ENCODE data around the gene LRFN2.
A peak's percentile ranks its signal among the peaks of the same experiment; 100 is the strongest.

The LRFN2 gene

DNA sequence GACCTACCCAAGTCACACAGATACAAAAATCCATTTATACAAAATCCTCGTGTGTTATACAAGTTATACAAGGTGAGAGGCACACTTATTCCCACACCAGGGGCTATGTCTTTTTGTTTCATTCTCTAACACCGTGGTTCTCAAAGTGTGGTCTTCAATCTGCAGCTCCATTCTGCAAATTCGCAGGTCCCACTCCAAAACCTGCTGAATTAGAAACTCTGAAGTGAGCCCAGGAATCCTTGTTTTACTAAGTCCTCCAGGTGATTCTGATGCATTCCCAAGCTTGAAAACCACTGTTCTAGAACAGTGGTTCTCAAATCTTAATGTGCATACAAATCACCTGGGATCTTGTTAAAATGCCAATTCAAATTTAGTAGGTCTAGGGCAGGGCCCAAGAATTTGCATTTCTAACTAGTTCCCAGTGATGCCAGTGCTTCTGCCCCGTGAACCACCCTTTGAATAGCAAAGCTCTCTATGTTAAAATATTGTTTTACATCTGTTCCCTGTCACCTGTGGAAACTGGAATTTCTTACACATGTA lies 35.1 kb downstream of the LRFN2 start:
- Histone ChIP-seq H3K27me3 (ENCODE audit: control insufficient read depth, insufficient read depth, low read length) (no peaks in the 10 kb centered on the region), H3K4me1 (ENCODE audit: control insufficient read depth, insufficient read depth, low read length) (peaks cover 5% of the 10 kb centered on the region; the same call in 1 of the 2 replicates), H3K4me3 (ENCODE audit: low read length) (no peak overlapping the region), H3K27ac (ENCODE audit: low read length) (no peak overlapping the region), H3K36me3 (ENCODE audit: control insufficient read depth, insufficient read depth, low read length) (no peaks in the 10 kb centered on the region), H3K9me3 (ENCODE audit: control insufficient read depth, insufficient read depth, low read length) (no peaks in the 10 kb centered on the region)
- DNase-seq (ENCODE audit: low read depth, low spot score), result no peak
- WGBS (ENCODE audit: insufficient coverage, insufficient read length), result no CpG with 5 or more reads among the region's 4 CpGs

DNA sequence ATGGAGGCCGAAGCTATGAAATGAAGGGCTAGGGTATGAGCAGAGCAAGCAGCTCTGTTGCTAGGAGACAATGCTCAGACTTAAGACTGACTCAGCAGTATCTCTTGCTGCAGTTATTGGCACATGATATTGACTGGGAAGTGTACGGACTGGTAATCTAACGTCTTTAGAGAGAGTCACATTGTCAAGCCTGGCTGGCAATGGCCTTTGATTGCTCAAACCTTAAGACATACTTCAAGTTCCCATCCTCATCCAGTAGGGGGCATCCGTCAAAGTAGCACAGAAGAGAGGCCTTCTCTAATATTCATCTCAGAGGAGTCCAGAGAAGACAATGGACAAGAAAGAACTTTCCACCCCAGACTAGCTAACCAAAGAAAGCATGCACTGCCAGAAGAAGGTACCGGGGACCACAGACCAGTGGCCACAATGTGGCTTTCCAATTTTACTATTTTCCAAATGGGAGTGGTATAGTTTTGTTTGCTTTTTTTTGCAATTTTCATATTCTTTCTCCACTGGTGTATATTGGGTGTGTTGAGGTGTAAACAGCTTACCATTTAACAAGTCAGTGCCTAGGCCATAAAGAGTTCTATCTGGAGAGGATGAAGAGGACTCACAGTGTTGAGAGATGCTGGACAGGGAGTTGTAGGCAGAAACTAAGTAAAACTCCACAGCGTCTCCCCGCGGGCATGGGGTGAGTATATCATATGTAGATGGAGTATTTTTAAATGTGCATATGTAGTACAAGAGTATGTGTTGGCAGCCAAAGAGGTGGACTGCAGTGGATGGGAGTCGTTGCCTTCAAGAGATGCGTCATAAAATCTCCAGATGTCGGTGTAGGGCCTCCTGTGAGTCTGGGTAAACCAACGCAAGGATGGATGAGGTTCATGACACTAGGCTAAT lies 36.7 kb downstream of the LRFN2 start:
- WGBS (ENCODE audit: insufficient coverage, insufficient read length), result no CpG with 5 or more reads among the region's 12 CpGs
- Histone ChIP-seq H3K9me3 (ENCODE audit: control insufficient read depth, insufficient read depth, low read length) (no peaks in the 10 kb centered on the region), H3K36me3 (ENCODE audit: control insufficient read depth, insufficient read depth, low read length) (no peaks in the 10 kb centered on the region), H3K4me1 (ENCODE audit: control insufficient read depth, insufficient read depth, low read length) (0 out of 2 replicates have a peak, but pooled peaks cover 2% of the 10 kb centered on the region), H3K27ac (ENCODE audit: low read length) (no peak overlapping the region), H3K27me3 (ENCODE audit: control insufficient read depth, insufficient read depth, low read length) (no peaks in the 10 kb centered on the region), H3K4me3 (ENCODE audit: low read length) (no peak overlapping the region)
- DNase-seq (ENCODE audit: low read depth, low spot score), result no peak

DNA sequence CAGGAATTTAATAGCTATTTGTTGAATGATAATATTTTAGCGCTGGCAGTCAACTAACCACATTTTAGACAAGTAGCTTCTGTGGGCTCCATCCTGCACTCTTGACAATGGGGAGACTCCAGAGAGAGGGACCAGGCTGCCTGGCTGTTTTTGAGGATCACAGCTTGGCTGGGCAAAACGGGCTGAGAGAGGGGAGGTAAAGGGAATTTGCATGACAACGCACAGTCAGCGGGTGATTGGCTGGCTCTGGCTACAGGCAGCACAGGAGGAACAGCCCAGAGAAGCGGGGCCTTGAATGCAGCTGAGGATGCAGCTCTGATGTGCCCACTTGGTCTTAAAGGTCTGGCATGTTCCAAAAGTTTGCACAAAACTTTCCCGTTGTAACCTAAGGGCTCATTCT lies 41.2 kb downstream of the LRFN2 start:
- Histone ChIP-seq H3K36me3 (ENCODE audit: control insufficient read depth, insufficient read depth, low read length) (no peaks in the 10 kb centered on the region), H3K27me3 (ENCODE audit: control insufficient read depth, insufficient read depth, low read length) (no peaks in the 10 kb centered on the region), H3K27ac (ENCODE audit: low read length) (no peak overlapping the region), H3K4me3 (ENCODE audit: low read length) (no peak overlapping the region), H3K4me1 (ENCODE audit: control insufficient read depth, insufficient read depth, low read length) (peaks cover 1% of the 10 kb centered on the region), H3K9me3 (ENCODE audit: control insufficient read depth, insufficient read depth, low read length) (no peaks in the 10 kb centered on the region)
- peak; percentile 80 for DNase-seq (ENCODE audit: low read depth, low spot score)
- no CpG with 5 or more reads among the region's 6 CpGs for WGBS (ENCODE audit: insufficient coverage, insufficient read length)

DNA sequence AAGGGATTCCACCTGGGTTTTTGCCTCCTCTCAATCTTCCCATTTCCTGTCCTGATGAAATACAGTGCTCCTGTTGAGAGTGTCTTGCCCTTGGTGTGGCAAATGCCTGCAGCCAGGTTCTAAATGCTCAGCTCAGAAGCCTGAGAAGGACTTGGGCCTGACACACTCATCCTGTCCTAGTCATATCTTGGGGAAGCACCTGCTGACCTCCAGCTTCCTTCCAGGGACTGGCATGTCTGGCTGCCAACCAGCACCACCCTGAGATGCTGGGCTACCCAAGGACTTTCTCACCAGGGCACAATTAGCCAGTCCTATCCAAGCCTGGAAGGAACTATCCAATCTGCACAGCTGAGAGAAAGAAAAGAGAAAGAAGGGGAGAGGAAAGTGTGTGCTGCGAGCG lies 43.4 kb downstream of the LRFN2 start:
- no peak overlapping the region for H3K27ac ChIP-seq (ENCODE audit: low read length)
- H3K36me3 ChIP-seq (ENCODE audit: control insufficient read depth, insufficient read depth, low read length), result no peaks in the 10 kb centered on the region
- H3K4me1 ChIP-seq (ENCODE audit: control insufficient read depth, insufficient read depth, low read length), result peaks cover 1% of the 10 kb centered on the region
- no peak overlapping the region for H3K4me3 ChIP-seq (ENCODE audit: low read length)
- DNase-seq (ENCODE audit: low read depth, low spot score), result no peak
- no peaks in the 10 kb centered on the region for H3K9me3 ChIP-seq (ENCODE audit: control insufficient read depth, insufficient read depth, low read length)
- WGBS (ENCODE audit: insufficient coverage, insufficient read length), result no CpG with 5 or more reads among the region's 2 CpGs
- no peaks in the 10 kb centered on the region for H3K27me3 ChIP-seq (ENCODE audit: control insufficient read depth, insufficient read depth, low read length)

DNA sequence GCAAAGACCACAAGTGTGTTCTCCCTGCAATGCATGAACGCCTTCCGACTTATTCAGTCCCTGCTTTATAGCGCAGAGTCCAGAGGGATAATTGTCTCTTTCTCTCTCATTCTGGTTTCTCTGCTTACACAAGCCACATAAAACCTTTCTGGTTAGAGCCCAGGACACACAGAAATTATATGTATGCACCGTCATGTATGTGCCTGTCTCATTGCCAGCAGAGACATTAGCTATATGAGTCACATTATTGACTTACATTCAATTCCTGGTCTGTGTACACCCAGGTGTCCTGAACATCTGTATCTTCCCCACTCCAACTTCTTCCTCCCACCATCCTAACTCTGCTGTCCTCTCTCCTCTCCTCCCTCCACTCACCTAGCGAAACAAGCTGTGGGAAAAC lies 44.0 kb downstream of the LRFN2 start:
- H3K9me3 ChIP-seq (ENCODE audit: control insufficient read depth, insufficient read depth, low read length), result no peaks in the 10 kb centered on the region
- no peaks in the 10 kb centered on the region for H3K27me3 ChIP-seq (ENCODE audit: control insufficient read depth, insufficient read depth, low read length)
- no peak overlapping the region for H3K4me3 ChIP-seq (ENCODE audit: low read length)
- WGBS (ENCODE audit: insufficient coverage, insufficient read length), result no CpG with 5 or more reads among the region's 5 CpGs
- peaks cover 1% of the 10 kb centered on the region for H3K4me1 ChIP-seq (ENCODE audit: control insufficient read depth, insufficient read depth, low read length)
- no peak for DNase-seq (ENCODE audit: low read depth, low spot score)
- no peak overlapping the region for H3K27ac ChIP-seq (ENCODE audit: low read length)
- no peaks in the 10 kb centered on the region for H3K36me3 ChIP-seq (ENCODE audit: control insufficient read depth, insufficient read depth, low read length)

DNA sequence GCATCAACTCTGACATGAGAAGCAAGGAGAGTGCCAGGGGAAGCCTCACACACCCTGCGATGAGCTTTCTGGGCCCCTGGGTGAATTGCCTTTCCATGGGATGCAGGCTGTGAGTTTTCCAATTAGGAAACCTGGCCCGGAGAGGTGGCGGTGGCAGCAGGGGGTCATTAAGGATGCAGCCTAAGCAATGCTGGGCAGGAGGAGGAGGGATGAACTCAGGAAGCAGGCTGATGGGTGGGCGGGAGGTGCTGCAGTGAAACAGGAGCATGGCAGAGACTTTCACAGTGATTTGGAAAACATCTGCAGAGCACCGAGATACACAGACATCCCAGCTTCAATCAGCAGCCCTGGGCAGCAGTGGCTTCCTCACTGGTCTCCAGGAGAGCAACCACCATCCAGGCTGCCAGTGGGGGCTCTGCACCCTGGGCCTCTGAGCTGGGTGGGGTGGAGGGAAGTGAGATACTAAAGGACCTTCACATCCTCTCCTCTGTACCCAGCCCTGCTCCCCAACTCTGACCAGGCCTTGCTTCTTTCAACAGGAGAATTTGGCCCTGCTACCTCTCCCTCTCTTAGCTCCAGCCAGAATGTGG lies 44.9 kb downstream of the LRFN2 start:
- H3K36me3 ChIP-seq (ENCODE audit: control insufficient read depth, insufficient read depth, low read length), result no peaks in the 10 kb centered on the region
- H3K4me1 ChIP-seq (ENCODE audit: control insufficient read depth, insufficient read depth, low read length), result peaks cover 1% of the 10 kb centered on the region
- H3K9me3 ChIP-seq (ENCODE audit: control insufficient read depth, insufficient read depth, low read length), result no peaks in the 10 kb centered on the region
- no peak overlapping the region for H3K27ac ChIP-seq (ENCODE audit: low read length)
- no peaks in the 10 kb centered on the region for H3K27me3 ChIP-seq (ENCODE audit: control insufficient read depth, insufficient read depth, low read length)
- no peak overlapping the region for H3K4me3 ChIP-seq (ENCODE audit: low read length)
- WGBS (ENCODE audit: insufficient coverage, insufficient read length), result no CpG with 5 or more reads among the region's 5 CpGs
- DNase-seq (ENCODE audit: low read depth, low spot score), result no peak

DNA sequence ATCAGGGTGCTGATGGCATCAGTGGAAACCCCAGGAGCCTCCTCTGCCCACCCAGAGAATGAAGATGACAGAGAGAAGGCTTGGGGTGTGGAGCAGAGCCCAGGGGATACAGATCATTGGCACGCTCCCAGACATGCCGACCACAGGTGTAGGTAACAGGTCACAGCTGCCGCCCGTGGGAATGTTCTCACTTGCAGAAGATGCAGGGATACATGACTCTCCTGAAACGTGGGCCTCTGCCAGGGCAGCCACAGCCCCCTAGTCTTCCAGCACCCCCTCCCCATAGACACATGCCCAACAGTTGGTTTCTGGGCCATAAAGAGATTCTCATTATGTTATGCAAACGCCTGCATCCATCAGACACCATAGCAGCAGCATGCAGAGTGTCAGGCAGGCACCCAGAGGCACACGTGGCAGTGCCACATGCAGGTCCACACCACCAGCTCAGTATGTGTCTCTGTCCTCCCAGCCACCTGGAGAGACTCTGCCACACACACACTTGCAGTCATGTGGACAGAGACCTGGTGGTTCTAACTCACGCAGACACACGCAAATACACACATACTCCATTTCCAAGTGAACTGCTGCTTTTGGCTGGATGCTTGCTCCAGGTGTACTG lies 45.5 kb downstream of the LRFN2 start:
- WGBS (ENCODE audit: insufficient coverage, insufficient read length), result no CpG with 5 or more reads among the region's 9 CpGs
- Histone ChIP-seq H3K27ac (ENCODE audit: low read length) (no peak overlapping the region), H3K4me3 (ENCODE audit: low read length) (no peak overlapping the region), H3K4me1 (ENCODE audit: control insufficient read depth, insufficient read depth, low read length) (peaks cover 1% of the 10 kb centered on the region), H3K9me3 (ENCODE audit: control insufficient read depth, insufficient read depth, low read length) (no peaks in the 10 kb centered on the region), H3K36me3 (ENCODE audit: control insufficient read depth, insufficient read depth, low read length) (no peaks in the 10 kb centered on the region), H3K27me3 (ENCODE audit: control insufficient read depth, insufficient read depth, low read length) (no peaks in the 10 kb centered on the region)
- no peak for DNase-seq (ENCODE audit: low read depth, low spot score)

DNA sequence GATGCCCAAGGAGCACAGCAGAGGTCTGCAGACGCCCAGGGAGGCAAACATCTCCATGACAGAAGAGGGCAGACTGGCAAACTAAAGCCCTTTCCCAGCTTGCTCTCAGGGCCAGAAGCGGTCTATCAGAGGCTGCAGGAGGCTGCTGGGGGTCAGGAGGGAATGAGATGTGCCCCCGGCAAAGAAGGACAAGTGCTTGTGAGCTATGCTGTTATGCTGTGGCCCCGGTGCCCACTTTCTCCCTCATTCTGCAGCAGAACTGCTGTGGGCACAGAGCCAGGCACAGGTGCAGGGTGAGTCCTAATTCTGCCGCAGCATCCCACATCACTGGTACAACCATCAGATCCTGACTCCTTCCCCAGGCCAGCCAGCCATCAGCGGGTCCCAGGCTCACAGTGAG lies 46.4 kb downstream of the LRFN2 start:
- Histone ChIP-seq H3K4me3 (ENCODE audit: low read length) (no peak overlapping the region), H3K27ac (ENCODE audit: low read length) (no peak overlapping the region), H3K36me3 (ENCODE audit: control insufficient read depth, insufficient read depth, low read length) (no peaks in the 10 kb centered on the region), H3K9me3 (ENCODE audit: control insufficient read depth, insufficient read depth, low read length) (no peaks in the 10 kb centered on the region), H3K4me1 (ENCODE audit: control insufficient read depth, insufficient read depth, low read length) (peaks cover 1% of the 10 kb centered on the region), H3K27me3 (ENCODE audit: control insufficient read depth, insufficient read depth, low read length) (no peaks in the 10 kb centered on the region)
- WGBS (ENCODE audit: insufficient coverage, insufficient read length), result no CpG with 5 or more reads among the region's 6 CpGs
- no peak for DNase-seq (ENCODE audit: low read depth, low spot score)

DNA sequence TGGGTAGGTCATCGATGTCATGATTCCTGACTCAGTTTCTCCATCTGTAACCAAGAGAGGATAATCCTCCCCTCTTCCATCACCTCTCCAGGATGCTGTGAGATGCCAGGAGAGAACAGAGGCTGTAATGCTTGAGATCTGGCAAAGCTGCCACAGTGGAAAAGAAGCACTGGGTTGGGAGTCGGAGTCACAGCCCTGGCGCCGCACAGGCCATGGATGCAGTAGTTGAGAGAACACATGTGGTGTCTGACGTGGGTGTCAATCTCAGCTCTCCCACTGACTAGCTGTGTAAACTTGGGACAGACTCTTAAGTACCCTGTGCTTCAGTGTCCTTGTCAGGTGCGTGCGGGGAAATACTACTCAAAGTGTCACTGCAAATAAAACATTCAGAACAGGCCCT lies 47.3 kb downstream of the LRFN2 start:
- DNase-seq (ENCODE audit: low read depth, low spot score), result no peak
- WGBS (ENCODE audit: insufficient coverage, insufficient read length), result no CpG with 5 or more reads among the region's 7 CpGs

DNA sequence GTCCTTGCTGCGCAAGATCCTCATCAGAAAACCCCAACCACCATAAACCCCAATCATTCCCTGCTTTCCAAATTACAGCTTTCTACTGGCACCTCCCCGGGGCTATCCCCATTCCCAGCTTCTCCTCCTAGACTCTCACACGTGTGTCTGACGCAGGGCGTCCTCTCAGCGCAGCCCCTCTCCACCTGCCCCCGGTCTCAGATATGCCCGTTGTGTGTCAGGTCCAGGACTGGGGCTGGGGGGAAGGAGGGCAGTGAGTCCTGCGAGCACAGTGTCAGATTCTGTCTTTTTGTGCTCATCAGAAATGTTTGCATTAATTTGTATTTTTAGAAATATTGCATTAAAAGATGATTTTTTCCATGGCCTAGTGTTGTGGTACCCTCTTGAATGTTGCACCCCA lies 48.6 kb downstream of the LRFN2 start:
- Histone ChIP-seq H3K27ac (ENCODE audit: low read length) (no peak overlapping the region), H3K36me3 (ENCODE audit: control insufficient read depth, insufficient read depth, low read length) (no peaks in the 10 kb centered on the region), H3K4me3 (ENCODE audit: low read length) (no peak overlapping the region), H3K27me3 (ENCODE audit: control insufficient read depth, insufficient read depth, low read length) (no peaks in the 10 kb centered on the region), H3K4me1 (ENCODE audit: control insufficient read depth, insufficient read depth, low read length) (peaks cover 1% of the 10 kb centered on the region), H3K9me3 (ENCODE audit: control insufficient read depth, insufficient read depth, low read length) (no peaks in the 10 kb centered on the region)
- DNase-seq (ENCODE audit: low read depth, low spot score), result no peak
- no CpG with 5 or more reads among the region's 9 CpGs for WGBS (ENCODE audit: insufficient coverage, insufficient read length)

More for the DNA sequence above, 47.3 kb downstream of the LRFN2 start:
- H3K9me3 ChIP-seq (ENCODE audit: control insufficient read depth, insufficient read depth, low read length), result no peaks in the 10 kb centered on the region
- H3K36me3 ChIP-seq (ENCODE audit: control insufficient read depth, insufficient read depth, low read length), result no peaks in the 10 kb centered on the region
- H3K4me1 ChIP-seq (ENCODE audit: control insufficient read depth, insufficient read depth, low read length), result peaks cover 1% of the 10 kb centered on the region
- no peaks in the 10 kb centered on the region for H3K27me3 ChIP-seq (ENCODE audit: control insufficient read depth, insufficient read depth, low read length)
- H3K27ac ChIP-seq (ENCODE audit: low read length), result no peak overlapping the region
- H3K4me3 ChIP-seq (ENCODE audit: low read length), result no peak overlapping the region

All from iPS DF 6.9 (cell line).